ENCODE data around the gene STARD3. TPM values are rescaled to one million over a fixed set of nuclear protein-coding genes. Genes with fewer than 3 reads are reported as not detected.
A peak's percentile ranks its signal among the peaks of the same experiment; 100 is the strongest.
"Not testable (repeated sequence)": the region's sequence is repeated elsewhere in the genome, so short reads cannot be mapped to it uniquely, and the experiment has no call there.

STARD3 gene
- total and polyA plus RNA-seq, 2 of the 13 experiments (the other 11 are each of a cell fraction or from before 2014, with no cell fraction given) = 34.6 to 100 TPM

- TF ChIP-seq ZNF770 (CRISPR knock-in tag; IDR thresholded peaks at IDR 0.05) (peak; percentile 64; the same call in 1 of the 2 replicates), GABPA (CRISPR knock-in tag; IDR thresholded peaks at IDR 0.05; ENCODE audit: low read depth) (peak; percentile 23; the same call in 1 of the 2 replicates), ZNF501 (CRISPR knock-in tag; IDR thresholded peaks at IDR 0.05) (peak; percentile 71), ELF4 (CRISPR knock-in tag; IDR thresholded peaks at IDR 0.05; ENCODE audit: borderline replicate concordance) (peak; percentile 45; the same call in 1 of the 2 replicates), GMEB1 (CRISPR knock-in tag; IDR thresholded peaks at IDR 0.05; ENCODE audit: borderline replicate concordance) (0 out of 2 replicates have a peak, but pooled peaks have one; percentile 17), ZMYM3 (CRISPR knock-in tag; IDR thresholded peaks at IDR 0.05) (0 out of 2 replicates have a peak, but pooled peaks have one; percentile 35), ZNF230 (CRISPR knock-in tag; IDR thresholded peaks at IDR 0.05) (0 out of 2 replicates have a peak, but pooled peaks have one; percentile 11)
- TF ChIP-seq GABPA (IDR thresholded peaks at IDR 0.05; ENCODE audit: low read depth, low read length) = not testable (repeated sequence)
Measured at GRCh38 chr17:39699157-39699817, 62.3 kb downstream of the STARD3 start (continued).

- in situ Hi-C loops (cut with HindIII; ENCODE audit: extremely low pct_ligation_motif_present, low pct_unique_long_range_greater_than_20kb) = no loop called here
- intact Hi-C loops (cut with micrococcal nuclease; ENCODE audit: unreplicated experiment) = no loop called here
- no TSS peak for BruUV-seq (replicated peaks)
- DNase-seq (ENCODE audit: low spot score) (peak; percentile 64), FAIRE-seq (peak; percentile 77), ATAC-seq (peak; percentile 20)
- Histone ChIP-seq H3K9me3 (ENCODE audit: low read length) (no peaks in the 10 kb centered on the region), H3K4me3 (replicated peaks in 1 of 3; ENCODE audit: insufficient read depth in 1 of 3, low read depth in 2 of 3, low read length in 3 of 3) (peak within 1 kb of the TSS; percentile 90 to 94 (median 90)), H3K27me3 (ENCODE audit: control insufficient read depth in 1 of 2, insufficient read depth in 2 of 2, low read length in 2 of 2) (no peaks in the 10 kb centered on the region), H3K36me3 (replicated peaks in 1 of 2; ENCODE audit: control insufficient read depth in 1 of 2, insufficient read depth in 2 of 2, low read length in 2 of 2) (peaks cover 0 to 2% of the 10 kb centered on the region in 2 experiments; a peak in 2 of 5 replicates), H2AFZ (ENCODE audit: low read length) (no peak within 1 kb of the TSS), H3K79me2 (ENCODE audit: insufficient read depth, low read length) (peaks cover 55% of the 10 kb centered on the region), H3K27ac (ENCODE audit: extremely low read length, insufficient read depth, low read length) (peak within 1 kb of the TSS; percentile 78), H3K9ac (ENCODE audit: insufficient read depth, low read depth, low read length) (peak within 1 kb of the TSS; percentile 88), H3K4me1 (ENCODE audit: insufficient read depth, low read length) (peaks cover 78% of the 10 kb centered on the region), H3K4me2 (ENCODE audit: low read depth, low read length) (peak within 1 kb of the TSS; percentile 92), H4K20me1 (ENCODE audit: insufficient read depth, low read length) (peaks cover 6% of the 10 kb centered on the region; the same call in 1 of the 2 replicates)
- ChIA-PET CTCF (ENCODE audit: low intra/inter-chr PET ratio, low total read pairs) (no interaction called here), POLR2A (interaction anchor here (0.9 to 6.6 kb wide), 13 partner anchors 12 to 69 kb away, joined by 3 to 118 read pairs (median 11); partner anchors contain the start of genes GRB7, MIEN1, PGAP3 and STARD3)
- WGBS (ENCODE audit: low lambda C conversion rate) = 2% methylated on average over 12 of the region's 20 CpGs
- TF ChIP-seq ZNF280B (CRISPR knock-in tag; IDR thresholded peaks at IDR 0.05; ENCODE audit: borderline replicate concordance) (no peak), GTF2F1 (IDR thresholded peaks at IDR 0.05; ENCODE audit: low read length) (no peak), ZSCAN5A (CRISPR knock-in tag; IDR thresholded peaks at IDR 0.05; ENCODE audit: borderline replicate concordance) (no peak), ZNF510 (CRISPR knock-in tag; IDR thresholded peaks at IDR 0.05; ENCODE audit: low read depth) (no peak), NPAS2 (CRISPR knock-in tag; IDR thresholded peaks at IDR 0.05; ENCODE audit: borderline replicate concordance) (no peak), FLYWCH1 (CRISPR knock-in tag; IDR thresholded peaks at IDR 0.05) (no peak), MAFK (conservative IDR thresholded peaks at IDR 0.05 in 1 of 2, IDR thresholded peaks at IDR 0.05 in 1 of 2; ENCODE audit: low read length in 2 of 2) (no peak), XRCC5 (optimal IDR thresholded peaks at IDR 0.05; ENCODE audit: low read length) (no peak)
Measured at GRCh38 chr17:39699818-39700147, 62.8 kb downstream of the STARD3 start, which contains the start of gene ERBB2. Gene ERBB2 (plus strand): TSS chr17:39700064. CDS start chr17:39700239, 175 bp downstream.

Measured in HepG2 (cell line).